Effector CD4-positive, alpha-beta T cell (primary cell): ENCODE data around the gene SERPINB6.
"Not testable (repeated sequence)": the region's sequence is repeated elsewhere in the genome, so short reads cannot be mapped to it uniquely, and the experiment has no call there.

Experiments used
- DNase-seq: peaks from one replicate; pipeline ENCODE4 v3.0.0-alpha.2; 2020

SERPINB6 gene

GRCh38 chr6:2909718-2910117 is 61.6 kb downstream of the SERPINB6 start:
- no peak for DNase-seq

GRCh38 chr6:2909051-2909606 is 62.2 kb downstream of the SERPINB6 start:
- DNase-seq, result not testable (repeated sequence)

- not testable (repeated sequence) for DNase-seq
These were observed 62.9 kb downstream of the SERPINB6 start for GRCh38 chr6:2908516-2908915.

- not testable (repeated sequence) for DNase-seq
These were observed 67.8 kb downstream of the SERPINB6 start for GRCh38 chr6:2903411-2904185.

GRCh38 chr6:2901645-2902502 is 69.5 kb downstream of the SERPINB6 start:
- DNase-seq, result not testable (repeated sequence)

GRCh38 chr6:2900821-2901644 is 70.3 kb downstream of the SERPINB6 start:
- no peak for DNase-seq

- DNase-seq, result no peak
These were observed 71.1 kb downstream of the SERPINB6 start for GRCh38 chr6:2900221-2900807.

GRCh38 chr6:2899596-2899995 is 71.8 kb downstream of the SERPINB6 start:
- DNase-seq, result no peak
